HG03045 (cell line): ENCODE results near the gene NAAA.
"Not testable (repeated sequence)": the region's sequence is repeated elsewhere in the genome, so short reads cannot be mapped to it uniquely, and the experiment has no call there.

Experiments
- ATAC-seq: cut with Tn5 transposase; IDR thresholded peaks from one replicate; pipeline ENCODE4 v1.9.1; 2021; ENCODE audit warnings: mild to moderate bottlenecking, moderate library complexity; ENCODE audit not compliant: unreplicated experiment

The NAAA gene

DNA sequence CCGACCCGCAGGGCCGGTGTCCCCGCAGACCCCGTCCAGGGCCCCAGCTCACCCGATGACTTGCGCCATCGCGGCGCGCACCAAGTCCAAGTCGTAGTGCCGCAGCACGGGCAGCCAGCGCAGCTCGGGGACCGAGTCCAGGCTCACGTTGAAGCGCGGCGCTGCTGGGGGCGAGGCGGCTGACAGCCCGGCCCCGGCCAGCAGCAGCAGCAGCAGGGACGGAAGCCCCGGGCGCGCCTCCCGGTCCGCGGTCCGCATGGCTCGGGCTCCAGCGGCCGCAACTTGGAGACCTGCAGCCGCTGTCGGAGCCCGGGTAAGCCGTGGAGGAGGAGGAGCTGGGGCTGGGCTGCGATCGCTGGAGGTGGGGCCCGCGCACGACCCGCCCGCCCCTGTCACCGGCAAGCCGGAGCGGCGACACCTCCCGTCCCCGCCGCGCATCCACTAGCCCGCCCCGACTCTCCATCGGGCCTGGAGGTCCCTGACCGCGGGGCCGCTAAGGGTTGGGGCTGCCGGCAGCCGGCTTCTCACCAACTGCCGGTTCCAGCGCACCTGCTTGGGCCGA lies at the start of gene NAAA:
NAAA (minus strand) TSS at position 322 of the 562 bp plus-strand sequence; CDS start at position 258, 64 bp downstream.
- peak; percentile 86 for ATAC-seq

- ATAC-seq, result no peak
These were observed 49.2 kb upstream of the NAAA start for GRCh38 chr4:75989846-75990528.

- no peak for ATAC-seq
These were observed 44.3 kb upstream of the NAAA start for GRCh38 chr4:75985116-75985515.

GRCh38 chr4:75980576-75980975 lies 39.8 kb upstream of the NAAA start:
- no peak for ATAC-seq

DNA sequence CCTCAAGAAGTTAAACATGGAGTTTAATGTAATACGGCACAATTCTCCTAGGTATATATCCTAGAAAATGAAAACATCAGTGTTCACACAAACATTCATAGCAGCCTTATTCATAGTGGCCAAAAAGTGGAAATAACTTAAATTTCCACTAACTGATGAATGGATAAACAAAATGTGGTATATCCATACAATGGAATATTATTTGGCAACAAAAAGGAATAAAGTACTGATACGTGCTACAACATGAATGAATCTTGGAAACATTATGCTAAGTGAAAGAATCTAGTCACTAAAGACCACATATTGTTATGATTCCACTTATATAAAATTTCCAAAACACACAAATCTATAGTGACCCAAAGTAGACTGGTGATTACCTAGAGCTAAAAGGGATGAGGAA lies 35.4 kb upstream of the NAAA start:
- ATAC-seq, result no peak

DNA sequence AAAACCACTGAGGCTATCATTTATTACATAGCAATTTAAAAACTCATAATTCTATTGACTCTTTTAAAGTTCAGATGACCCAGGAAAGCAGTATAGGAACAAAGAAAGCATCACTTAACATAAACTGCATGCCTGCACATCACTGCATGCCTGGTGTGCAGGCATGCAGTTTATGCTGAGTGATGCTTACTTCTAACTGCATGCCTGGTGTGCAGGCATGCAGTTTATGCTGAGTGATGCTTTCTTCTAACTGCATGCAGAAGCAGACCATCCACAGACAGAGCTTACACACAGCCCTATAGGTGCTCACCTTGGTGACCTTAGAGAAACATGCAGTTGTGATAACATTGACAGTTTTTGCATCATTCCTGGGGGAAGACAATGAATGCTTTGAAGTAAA lies 33.0 kb upstream of the NAAA start:
- no peak for ATAC-seq

DNA sequence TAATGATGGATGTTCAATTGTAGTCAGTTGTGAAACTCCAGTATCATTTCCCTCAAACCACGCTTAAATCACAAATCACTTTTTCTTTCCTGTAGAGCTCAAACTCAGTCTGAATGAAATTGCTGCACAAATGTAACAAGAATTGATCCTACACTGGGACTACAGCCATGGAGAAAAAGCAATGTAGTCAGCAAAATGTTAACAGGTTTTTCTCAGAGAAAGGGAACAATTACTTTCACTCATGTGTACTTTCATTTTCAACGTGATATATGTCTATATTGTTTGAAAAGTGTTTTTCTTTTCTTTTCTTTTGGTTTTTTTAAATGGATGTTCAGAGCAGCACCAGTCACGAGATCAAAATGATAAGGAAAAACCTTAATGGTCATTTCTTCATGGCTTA lies 27.3 kb upstream of the NAAA start:
- no peak for ATAC-seq

- no peak for ATAC-seq
These were observed 22.7 kb upstream of the NAAA start for GRCh38 chr4:75963558-75963957.

- ATAC-seq, result not testable (repeated sequence)
These were observed 21.3 kb upstream of the NAAA start for GRCh38 chr4:75962072-75962471.

GRCh38 chr4:75958546-75958945 lies 17.7 kb upstream of the NAAA start:
- not testable (repeated sequence) for ATAC-seq

GRCh38 chr4:75954811-75955210 lies 14.0 kb upstream of the NAAA start:
- ATAC-seq, result not testable (repeated sequence)

DNA sequence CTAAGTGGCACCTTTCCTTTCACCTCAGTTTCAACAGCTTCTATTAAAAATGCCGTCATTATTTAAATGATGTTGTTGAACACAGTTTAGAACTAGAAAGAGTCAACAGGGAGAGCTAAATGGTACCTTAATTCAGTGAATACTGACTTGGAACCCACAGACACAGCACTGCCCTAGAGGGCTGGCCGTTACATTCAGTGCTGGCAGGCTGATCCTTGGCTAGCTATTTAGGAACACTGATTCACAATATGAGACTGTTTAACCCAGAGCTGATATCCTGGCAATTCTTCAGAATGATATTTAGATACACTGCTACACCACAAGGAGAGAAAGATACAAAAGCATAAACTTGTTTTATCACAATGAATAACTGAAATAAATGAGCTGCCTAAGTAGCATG lies 12.7 kb upstream of the NAAA start:
- no peak for ATAC-seq

- ATAC-seq, result no peak
These were observed 9.5 kb upstream of the NAAA start for GRCh38 chr4:75950213-75950815.

GRCh38 chr4:75948822-75949444 lies 8.1 kb upstream of the NAAA start:
- ATAC-seq, result peak; percentile 72

DNA sequence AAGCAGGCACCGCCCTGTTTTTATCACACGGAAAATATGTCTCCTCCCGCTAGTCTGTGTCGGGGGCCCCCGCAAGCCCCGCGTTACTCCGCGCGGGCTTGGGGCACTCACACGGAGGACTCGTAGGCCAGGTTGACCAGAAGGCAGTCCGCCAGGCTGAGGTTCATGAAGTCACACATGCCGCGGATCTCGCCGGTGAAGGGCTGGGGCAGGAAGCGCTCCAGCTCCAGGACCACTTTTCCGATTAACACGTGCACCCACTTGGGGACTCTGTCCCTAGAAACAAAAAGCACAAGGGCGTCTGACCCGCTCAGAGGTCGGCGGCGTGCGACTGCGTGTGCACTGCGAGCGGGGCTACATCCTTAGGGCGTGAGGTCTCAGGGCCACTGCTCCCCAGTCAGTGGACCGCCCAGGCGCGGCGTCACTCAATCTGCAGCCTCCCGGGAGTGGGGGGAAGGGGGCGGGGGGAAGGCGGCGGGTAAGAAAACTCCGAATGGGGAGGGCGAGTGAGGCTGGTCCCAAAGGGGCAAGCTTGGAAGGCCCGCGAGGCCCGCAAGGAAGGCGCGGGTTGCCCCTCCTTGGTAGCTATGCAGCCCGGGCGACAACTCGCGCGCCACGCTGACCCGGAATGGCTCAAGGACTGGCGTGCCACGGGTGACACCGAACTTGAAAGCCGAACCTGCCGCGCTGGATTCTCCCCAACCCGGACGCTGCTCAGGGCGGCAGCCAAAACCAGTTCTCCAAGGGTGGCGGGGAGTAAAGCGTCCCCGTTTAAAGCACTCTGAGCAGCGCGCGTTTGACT lies 722 bp downstream of the NAAA start:
- ATAC-seq, result peak; percentile 60

GRCh38 chr4:75935628-75936027 lies 5.2 kb downstream of the NAAA start:
- no peak for ATAC-seq

GRCh38 chr4:75930152-75930551 lies 10.7 kb downstream of the NAAA start:
- no peak for ATAC-seq

- not testable (repeated sequence) for ATAC-seq
These were observed 15.9 kb downstream of the NAAA start for GRCh38 chr4:75924916-75925315.

- ATAC-seq, result no peak
These were observed 16.4 kb downstream of the NAAA start for GRCh38 chr4:75924309-75924827.

DNA sequence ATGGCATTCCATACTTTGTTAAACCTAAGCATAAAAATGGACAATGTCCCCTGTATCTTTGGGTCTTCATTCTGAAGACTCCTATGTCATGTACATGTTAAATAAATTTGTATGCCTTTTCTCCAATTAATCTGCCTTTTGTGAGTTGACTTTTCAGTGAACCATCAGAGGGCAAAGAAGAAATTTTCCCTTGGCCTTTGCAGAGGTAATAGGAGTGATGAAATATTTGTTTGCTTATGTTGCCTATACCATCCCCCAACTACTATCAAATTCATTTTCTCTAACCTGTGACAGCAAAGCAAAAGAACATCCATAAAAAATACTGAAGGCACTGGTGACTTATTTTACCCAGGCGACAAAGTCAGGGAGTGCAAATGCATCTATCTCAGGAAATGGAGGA lies 18.2 kb downstream of the NAAA start:
- ATAC-seq, result no peak

- ATAC-seq, result no peak
These were observed 18.9 kb downstream of the NAAA start for GRCh38 chr4:75921910-75922309.
